Measurements from ENCODE around the gene PLSCR3. TPM values are rescaled to one million over a fixed set of nuclear protein-coding genes. Genes with fewer than 3 reads are reported as not detected.
A peak's percentile ranks its signal among the peaks of the same experiment; 100 is the strongest.

The PLSCR3 gene
- total and polyA plus RNA-seq, 5 donors from 2014 or later: 113 to 174 (median 151) TPM

DNA sequence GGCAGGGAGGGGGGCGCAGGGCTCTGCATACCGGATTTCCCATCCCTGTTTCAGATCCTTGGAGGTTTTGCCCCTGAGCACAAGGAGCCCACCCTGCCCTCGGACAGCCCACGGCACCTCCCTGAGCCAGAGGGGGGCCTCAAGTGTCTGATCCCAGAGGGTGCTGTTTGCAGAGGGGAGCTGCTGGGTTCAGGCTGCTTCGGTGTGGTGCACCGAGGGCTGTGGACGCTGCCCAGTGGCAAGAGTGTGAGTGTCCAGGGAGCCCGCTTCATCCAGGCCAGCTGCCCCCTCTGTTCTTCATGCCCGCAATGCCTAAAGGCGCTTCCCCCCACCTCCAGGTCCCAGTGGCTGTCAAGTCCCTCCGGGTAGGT, 11.0 kb downstream of the PLSCR3 start:
- H3K4me1 ChIP-seq (ENCODE audit: control insufficient read depth, insufficient read depth, low read length, poor library complexity, severe bottlenecking): peaks cover 19% of the 10 kb centered on the region
- no peak for DNase-seq
- peaks cover 18% of the 10 kb centered on the region for H3K27me3 ChIP-seq (ENCODE audit: control insufficient read depth, insufficient read depth, low read length)
- H3K9me3 ChIP-seq (ENCODE audit: control insufficient read depth in 2 of 2, low read length in 2 of 2): peaks cover 3 to 5% of the 10 kb centered on the region in 2 experiments
- peaks cover 0 to 35% (median 9%) of the 10 kb centered on the region in 4 donors for H3K4me1 Mint-ChIP-seq
- ATAC-seq (ENCODE audit: low read depth in 2 of 2): no peak
- no peaks in the 10 kb centered on the region for H3K36me3 Mint-ChIP-seq
- peak overlapping the region; percentile 85 for H3K27ac ChIP-seq (ENCODE audit: insufficient read depth, low read length, poor library complexity, severe bottlenecking)
- no peak overlapping the region for H3K4me3 ChIP-seq (ENCODE audit: low read depth, low read length)
- no peak overlapping the region for H3K27ac Mint-ChIP-seq
- H3K36me3 ChIP-seq (ENCODE audit: control insufficient read depth, insufficient read depth, low read length): peaks cover 5% of the 10 kb centered on the region
- H3K4me3 Mint-ChIP-seq: peak overlapping the region in 3 of 4 donors; percentile 84 to 88 (median 85)
- peaks cover 26% of the 10 kb centered on the region for H3K27me3 Mint-ChIP-seq
- peaks cover 0 to 3% (median 1%) of the 10 kb centered on the region in 7 donors for H3K9me3 Mint-ChIP-seq

DNA sequence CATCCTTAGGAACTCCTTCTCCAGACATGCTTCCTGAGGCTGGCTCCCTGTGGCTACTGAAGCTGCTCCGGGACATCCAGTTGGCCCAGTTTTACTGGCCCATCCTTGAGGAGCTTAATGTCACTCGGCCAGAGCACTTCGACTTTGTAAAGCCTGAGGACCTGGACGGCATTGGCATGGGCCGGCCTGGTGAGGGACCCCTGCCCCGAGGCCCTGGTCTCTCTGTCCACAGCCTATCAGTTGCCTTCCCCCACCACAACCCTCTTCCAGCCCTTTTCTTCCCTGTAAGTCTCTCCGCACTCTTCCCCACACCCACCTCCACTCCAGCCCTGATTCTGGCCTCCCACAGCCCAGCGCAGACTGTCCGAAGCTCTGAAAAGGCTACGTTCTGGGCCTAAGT, 11.4 kb downstream of the PLSCR3 start:
- ATAC-seq (ENCODE audit: low read depth in 2 of 2) (no peak), DNase-seq (no peak)
- Histone ChIP-seq H3K27ac (ENCODE audit: insufficient read depth, low read length, poor library complexity, severe bottlenecking) (no peak overlapping the region), H3K36me3 (ENCODE audit: control insufficient read depth, insufficient read depth, low read length) (peaks cover 2% of the 10 kb centered on the region), H3K4me3 (ENCODE audit: low read depth, low read length) (no peak overlapping the region), H3K9me3 (ENCODE audit: control insufficient read depth in 2 of 2, low read length in 2 of 2) (peaks cover 3 to 5% of the 10 kb centered on the region in 2 experiments), H3K27me3 (ENCODE audit: control insufficient read depth, insufficient read depth, low read length) (peaks cover 18% of the 10 kb centered on the region), H3K4me1 (ENCODE audit: control insufficient read depth, insufficient read depth, low read length, poor library complexity, severe bottlenecking) (peaks cover 19% of the 10 kb centered on the region)
- Mint-ChIP-seq H3K9me3 (peaks cover 0 to 3% (median 1%) of the 10 kb centered on the region in 7 donors), H3K27ac (peak overlapping the region in 1 of 3 donors; percentile 82), H3K4me1 (peaks cover 0 to 35% (median 9%) of the 10 kb centered on the region in 4 donors), H3K27me3 (peaks cover 28% of the 10 kb centered on the region), H3K36me3 (no peaks in the 10 kb centered on the region), H3K4me3 (peak overlapping the region; percentile 8 to 88 (median 73))

- Mint-ChIP-seq H3K27me3 (peaks cover 42% of the 10 kb centered on the region), H3K36me3 (no peaks in the 10 kb centered on the region), H3K9me3 (peaks cover 0 to 3% (median 1%) of the 10 kb centered on the region in 7 donors), H3K27ac (peak within 1 kb of the TSS in 2 of 3 donors; percentile 55 to 86), H3K4me1 (peaks cover 0 to 28% (median 9%) of the 10 kb centered on the region in 4 donors), H3K4me3 (peak within 1 kb of the TSS in 2 of 4 donors; percentile 51 to 84)
- H3K27ac ChIP-seq (ENCODE audit: insufficient read depth, low read length, poor library complexity, severe bottlenecking): no peak within 1 kb of the TSS
- DNase-seq: no peak
- H3K9me3 ChIP-seq (ENCODE audit: control insufficient read depth in 2 of 2, low read length in 2 of 2): peaks cover 3 to 5% of the 10 kb centered on the region in 2 experiments
- no peaks in the 10 kb centered on the region for H3K36me3 ChIP-seq (ENCODE audit: control insufficient read depth, insufficient read depth, low read length)
- peaks cover 19% of the 10 kb centered on the region for H3K4me1 ChIP-seq (ENCODE audit: control insufficient read depth, insufficient read depth, low read length, poor library complexity, severe bottlenecking)
- ATAC-seq (ENCODE audit: low read depth in 2 of 2): no peak
- H3K4me3 ChIP-seq (ENCODE audit: low read depth, low read length): no peak within 1 kb of the TSS
- peaks cover 18% of the 10 kb centered on the region for H3K27me3 ChIP-seq (ENCODE audit: control insufficient read depth, insufficient read depth, low read length)
These were observed 13.3 kb downstream of the PLSCR3 start, which contains the start of gene TNK1 for GRCh38 chr17:7380855-7381683. TNK1 (plus strand) TSS chr17:7381089; CDS start chr17:7382927, 1,838 bp downstream.

DNA sequence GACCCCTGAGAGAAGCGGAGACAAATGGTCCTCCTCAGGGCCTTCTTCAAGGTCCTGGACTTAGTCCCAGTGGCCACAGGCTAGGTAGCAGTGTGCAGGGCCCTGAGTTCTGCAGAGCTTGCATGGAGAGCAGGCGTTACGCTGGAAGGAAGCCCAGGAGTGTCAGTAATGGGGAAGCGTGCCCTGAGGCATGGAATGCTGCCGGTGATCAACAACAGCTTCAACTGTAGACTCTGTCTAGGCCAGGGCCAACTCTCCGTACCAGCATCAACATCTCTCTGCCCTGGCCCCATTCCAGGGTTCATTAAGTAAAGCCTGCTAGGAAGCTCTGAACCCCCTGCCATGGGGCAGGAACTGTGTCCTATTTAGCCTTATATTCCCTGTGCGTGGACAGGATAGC, 14.0 kb downstream of the PLSCR3 start:
- Histone ChIP-seq H3K36me3 (ENCODE audit: control insufficient read depth, insufficient read depth, low read length) (no peaks in the 10 kb centered on the region), H3K9me3 (ENCODE audit: control insufficient read depth in 2 of 2, low read length in 2 of 2) (peaks cover 3 to 5% of the 10 kb centered on the region in 2 experiments), H3K4me1 (ENCODE audit: control insufficient read depth, insufficient read depth, low read length, poor library complexity, severe bottlenecking) (peaks cover 19% of the 10 kb centered on the region), H3K27ac (ENCODE audit: insufficient read depth, low read length, poor library complexity, severe bottlenecking) (no peak overlapping the region), H3K27me3 (ENCODE audit: control insufficient read depth, insufficient read depth, low read length) (peaks cover 18% of the 10 kb centered on the region), H3K4me3 (ENCODE audit: low read depth, low read length) (no peak overlapping the region)
- Mint-ChIP-seq H3K27me3 (peaks cover 42% of the 10 kb centered on the region), H3K4me1 (peaks cover 0 to 26% (median 9%) of the 10 kb centered on the region in 4 donors), H3K9me3 (peaks cover 0 to 3% (median 1%) of the 10 kb centered on the region in 7 donors), H3K36me3 (no peaks in the 10 kb centered on the region), H3K4me3 (peak overlapping the region in 2 of 4 donors; percentile 51 to 52), H3K27ac (peak overlapping the region in 2 of 3 donors; percentile 55 to 86)
- no peak for ATAC-seq (ENCODE audit: low read depth in 2 of 2)
- DNase-seq: no peak

DNA sequence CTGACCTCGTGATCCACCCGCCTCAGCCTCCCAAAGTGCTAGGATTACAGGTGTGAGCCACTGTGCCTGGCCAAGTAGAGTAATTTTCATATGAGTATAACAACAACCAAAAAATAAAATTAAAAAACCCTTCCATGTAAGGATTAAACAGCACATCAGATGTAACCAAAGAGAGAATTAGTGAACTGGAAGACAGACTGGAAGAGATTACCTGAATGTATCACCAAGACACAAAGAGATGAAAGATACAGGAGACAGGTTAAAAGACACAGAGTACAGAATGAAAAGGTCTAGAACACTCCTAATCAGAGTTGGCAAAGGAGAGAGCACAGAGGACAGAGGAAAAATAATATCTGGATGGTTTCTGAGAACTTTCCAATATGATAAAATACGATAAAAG, 15.2 kb downstream of the PLSCR3 start:
- peaks cover 3 to 5% of the 10 kb centered on the region in 2 experiments for H3K9me3 ChIP-seq (ENCODE audit: control insufficient read depth in 2 of 2, low read length in 2 of 2)
- ATAC-seq (ENCODE audit: low read depth in 2 of 2): no peak

DNA sequence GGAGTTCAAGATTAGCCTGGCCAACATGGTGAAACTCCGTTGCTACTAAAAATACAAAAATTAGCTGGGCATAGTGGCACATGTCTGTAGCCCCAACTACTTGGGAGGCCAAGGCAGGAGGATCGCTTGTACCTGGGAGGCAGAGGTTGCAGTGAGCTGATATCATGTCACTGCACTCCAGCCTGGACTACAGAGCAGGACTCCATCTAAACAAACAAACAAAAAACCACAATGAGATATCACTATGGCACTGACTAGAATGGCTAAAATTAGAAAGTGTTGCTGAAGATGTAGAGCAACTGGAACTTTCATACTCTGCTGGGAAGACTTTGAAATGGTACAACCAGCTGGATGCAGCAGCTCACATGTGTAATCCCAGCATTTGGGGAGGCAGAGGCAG, 20.0 kb downstream of the PLSCR3 start:
- H3K27ac Mint-ChIP-seq: no peak overlapping the region
- peaks cover 34% of the 10 kb centered on the region for H3K27me3 Mint-ChIP-seq
- no peak overlapping the region for H3K4me3 ChIP-seq (ENCODE audit: low read depth, low read length)

More for the DNA sequence above, 15.2 kb downstream of the PLSCR3 start:
- Histone ChIP-seq H3K4me3 (ENCODE audit: low read depth, low read length) (no peak overlapping the region), H3K36me3 (ENCODE audit: control insufficient read depth, insufficient read depth, low read length) (no peaks in the 10 kb centered on the region), H3K27ac (ENCODE audit: insufficient read depth, low read length, poor library complexity, severe bottlenecking) (no peak overlapping the region), H3K4me1 (ENCODE audit: control insufficient read depth, insufficient read depth, low read length, poor library complexity, severe bottlenecking) (peaks cover 12% of the 10 kb centered on the region), H3K27me3 (ENCODE audit: control insufficient read depth, insufficient read depth, low read length) (peaks cover 18% of the 10 kb centered on the region)
- Mint-ChIP-seq H3K9me3 (peaks cover 0 to 3% (median 1%) of the 10 kb centered on the region in 7 donors), H3K27me3 (peaks cover 48% of the 10 kb centered on the region), H3K36me3 (no peaks in the 10 kb centered on the region), H3K4me1 (peaks cover 0 to 19% (median 4%) of the 10 kb centered on the region in 4 donors), H3K27ac (no peak overlapping the region), H3K4me3 (no peak overlapping the region)
- DNase-seq: no peak

DNA sequence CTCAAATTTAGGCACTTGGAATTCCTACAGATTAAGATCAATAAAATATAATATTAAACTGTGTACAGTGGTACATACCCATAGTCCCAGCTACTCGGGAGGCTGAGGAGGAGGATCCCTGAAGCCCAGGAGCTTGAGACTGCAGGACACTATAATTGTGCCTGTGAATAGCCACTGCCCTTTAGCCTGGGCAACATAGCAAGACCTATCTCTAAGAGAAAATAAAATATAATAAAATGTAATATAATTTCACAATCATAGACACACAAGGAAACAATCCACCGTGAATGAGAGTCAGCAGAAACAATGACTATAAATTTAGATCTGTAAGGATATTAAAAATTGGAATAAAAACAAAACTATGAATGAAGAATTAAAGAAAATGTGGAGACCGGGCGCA, 23.5 kb downstream of the PLSCR3 start:
- Mint-ChIP-seq H3K36me3 (no peaks in the 10 kb centered on the region), H3K4me3 (no peak overlapping the region), H3K27me3 (peaks cover 19% of the 10 kb centered on the region), H3K9me3 (no peaks in the 10 kb centered on the region), H3K27ac (no peak overlapping the region), H3K4me1 (no peaks in the 10 kb centered on the region)
- H3K36me3 ChIP-seq (ENCODE audit: control insufficient read depth, insufficient read depth, low read length): no peaks in the 10 kb centered on the region
- no peaks in the 10 kb centered on the region for H3K27me3 ChIP-seq (ENCODE audit: control insufficient read depth, insufficient read depth, low read length)
- no peaks in the 10 kb centered on the region for H3K4me1 ChIP-seq (ENCODE audit: control insufficient read depth, insufficient read depth, low read length, poor library complexity, severe bottlenecking)
- H3K4me3 ChIP-seq (ENCODE audit: low read depth, low read length): no peak overlapping the region
- H3K9me3 ChIP-seq (ENCODE audit: control insufficient read depth in 2 of 2, low read length in 2 of 2): no peaks in the 10 kb centered on the region
- no peak for ATAC-seq (ENCODE audit: low read depth in 2 of 2)
- no peak for DNase-seq
- H3K27ac ChIP-seq (ENCODE audit: insufficient read depth, low read length, poor library complexity, severe bottlenecking): no peak overlapping the region

More for the DNA sequence above, 20.0 kb downstream of the PLSCR3 start:
- peaks cover 3 to 4% of the 10 kb centered on the region in 2 experiments for H3K9me3 ChIP-seq (ENCODE audit: control insufficient read depth in 2 of 2, low read length in 2 of 2)
- DNase-seq (no peak), ATAC-seq (ENCODE audit: low read depth in 2 of 2) (no peak)
- H3K4me1 Mint-ChIP-seq: no peaks in the 10 kb centered on the region
- H3K4me1 ChIP-seq (ENCODE audit: control insufficient read depth, insufficient read depth, low read length, poor library complexity, severe bottlenecking): no peaks in the 10 kb centered on the region
- H3K9me3 Mint-ChIP-seq: peaks cover 0 to 3% (median 0%) of the 10 kb centered on the region in 7 donors
- H3K36me3 Mint-ChIP-seq: no peaks in the 10 kb centered on the region
- no peaks in the 10 kb centered on the region for H3K36me3 ChIP-seq (ENCODE audit: control insufficient read depth, insufficient read depth, low read length)
- no peak overlapping the region for H3K4me3 Mint-ChIP-seq
- peaks cover 2% of the 10 kb centered on the region for H3K27me3 ChIP-seq (ENCODE audit: control insufficient read depth, insufficient read depth, low read length)
- H3K27ac ChIP-seq (ENCODE audit: insufficient read depth, low read length, poor library complexity, severe bottlenecking): no peak overlapping the region
